B cell (primary cell): ENCODE measurements around the gene CDK8. TPM values are rescaled to one million over a fixed set of nuclear protein-coding genes. Genes with fewer than 3 reads are reported as not detected.

Experiments used
- ATAC-seq: fragments of 200-7000 bp; cut with Tn5 transposase; one replicate; pipeline ENCODE4 v1.10.0; 2021; ENCODE audit warnings: low read depth, mild to moderate bottlenecking, moderate number of reproducible peaks, moderate library complexity
- CTCF ChIA-PET: fragments of 350-600 bp; sonication (Branson Sonifier 250); formaldehyde crosslinking; loops from one replicate; lab custom pipeline; 2021; ENCODE audit warnings: antibody characterized with exemption, inconsistent platforms; lab: Charles Lee
- POLR2A ChIA-PET: fragments of 350-600 bp; sonication (Branson Sonifier 250); formaldehyde crosslinking; loops from one replicate; lab custom pipeline; 2021; ENCODE audit warnings: antibody characterized with exemption; lab: Charles Lee
- DNase-seq: peaks from one replicate; pipeline ENCODE4 v3.0.0; 2013
- H2AFZ ChIP-seq: 2 replicates; pipeline ENCODE4 v1.6.1; 2012; ENCODE audit warnings: mild to moderate bottlenecking, low read depth, low read length; ENCODE audit not compliant: insufficient read depth, poor library complexity, severe bottlenecking
- H3K27ac ChIP-seq, 2 donors: 1 replicate in 1 of 2; 2 replicates in 1 of 2; pipeline ENCODE4 v1.5.1; 2012 to 2013; ENCODE audit warnings: low read length in 2 of 2, mild to moderate bottlenecking in 2 of 2, moderate library complexity in 1 of 2
- H3K27me3 ChIP-seq, 4 experiments: fragments of 200-600 bp in 1 of 4; sonication (generic) in 1 of 4; replicated peaks in 1 of 4; 1 replicate in 2 of 4; 2 replicates in 2 of 4; pipeline versions ENCODE4 v1.6.1 to v1.7.0; 2013 to 2016; ENCODE audit warnings: low read length in 3 of 4, mild to moderate bottlenecking in 2 of 4, mixed read lengths in 1 of 4, moderate library complexity in 1 of 4; ENCODE audit not compliant: insufficient read depth in 4 of 4, control insufficient read depth in 3 of 4; ENCODE audit errors: control extremely low read depth in 1 of 4
- H3K36me3 ChIP-seq, 2 experiments: replicated peaks in 1 of 2; 1 replicate in 1 of 2; 2 replicates in 1 of 2; pipeline versions ENCODE4 v1.6.1 to v1.7.1; 2013; ENCODE audit warnings: low read length in 1 of 2; ENCODE audit not compliant: insufficient read depth in 2 of 2, control insufficient read depth in 1 of 2; ENCODE audit errors: control extremely low read depth in 1 of 2, extremely low read depth in 1 of 2
- H3K4me1 ChIP-seq, 2 donors: fragments of 200-600 bp in 1 of 2; sonication (generic) in 1 of 2; 1 replicate in 1 of 2; 2 replicates in 1 of 2; pipeline versions ENCODE4 v1.5.1 to v1.6.1; 2013 to 2017; ENCODE audit warnings: low read length in 2 of 2; ENCODE audit not compliant: control insufficient read depth in 2 of 2, insufficient read depth in 2 of 2
- H3K4me2 ChIP-seq: replicated peaks from 2 replicates; pipeline ENCODE3; 2012; ENCODE audit warnings: mild to moderate bottlenecking, low read depth, low read length; ENCODE audit not compliant: poor library complexity, severe bottlenecking
- H3K4me3 ChIP-seq, 5 experiments: fragments of 200-600 bp in 1 of 5; sonication (generic) in 1 of 5; 1 replicate in 3 of 5; 2 replicates in 2 of 5; pipeline versions ENCODE4 v1.5.1 to v1.7.0; 2011 to 2016; ENCODE audit warnings: low read length in 4 of 5, mild to moderate bottlenecking in 4 of 5, low read depth in 2 of 5, control low read depth in 1 of 5, moderate library complexity in 1 of 5; ENCODE audit not compliant: insufficient read depth in 1 of 5; ENCODE audit errors: control extremely low read depth in 1 of 5, extremely low read depth in 1 of 5
- H3K79me2 ChIP-seq: fragments of 200-600 bp; sonication (generic); one replicate; pipeline ENCODE4 v1.6.0; 2016; ENCODE audit warnings: low read length; ENCODE audit not compliant: control insufficient read depth, insufficient read depth
- H3K9ac ChIP-seq: fragments of 200-600 bp; sonication (generic); 2 replicates; pipeline ENCODE4 v1.6.1; 2017; ENCODE audit warnings: mild to moderate bottlenecking, low read length, moderate library complexity
- H3K9me3 ChIP-seq, 3 donors: one replicate each; pipeline versions ENCODE4 v1.6.1 to v1.7.1; 2013; ENCODE audit warnings: low read length in 2 of 3; ENCODE audit not compliant: control insufficient read depth in 2 of 3, insufficient read depth in 1 of 3; ENCODE audit errors: control extremely low read depth in 1 of 3
- H4K20me1 ChIP-seq: 2 replicates; pipeline ENCODE4 v1.6.0; 2012; ENCODE audit warnings: mild to moderate bottlenecking, low read length; ENCODE audit not compliant: insufficient read depth, control insufficient read depth, poor library complexity, severe bottlenecking
- H3K27ac Mint-ChIP-seq: one replicate; pipeline ENCODE4 v1.8.0; 2021; ENCODE audit warnings: mixed read lengths
- H3K27me3 Mint-ChIP-seq: one replicate; pipeline ENCODE4 v1.8.0; 2021; ENCODE audit warnings: mixed read lengths
- H3K4me1 Mint-ChIP-seq: one replicate; pipeline ENCODE4 v1.8.0; 2021; ENCODE audit warnings: mixed read lengths
- H3K4me3 Mint-ChIP-seq: one replicate; pipeline ENCODE4 v1.8.0; 2021; ENCODE audit warnings: mixed read lengths
- H3K9me3 Mint-ChIP-seq: one replicate; pipeline ENCODE4 v1.8.0; 2022; ENCODE audit warnings: mixed read lengths; ENCODE audit not compliant: insufficient read depth
- CTCF ChIP-seq: fragments of 200-600 bp; IDR thresholded peaks from one replicate; pipeline ENCODE4 v1.8.0; 2022; ENCODE audit warnings: antibody characterized with exemption, mild to moderate bottlenecking
- EZH2 ChIP-seq: IDR thresholded peaks from 2 replicates; pipeline ENCODE4 v1.6.1; 2012; ENCODE audit warnings: borderline replicate concordance, low read depth, mild to moderate bottlenecking, moderate library complexity, low read length; ENCODE audit not compliant: insufficient read depth, poor library complexity, severe bottlenecking
- whole genome bisulfite sequencing: methylation state at CpG from one replicate; pipeline ENCODE4 v1.1.5; 2013; ENCODE audit warnings: missing lambda C conversion rate; ENCODE audit not compliant: insufficient coverage; 5-methylcytosine and 5-hydroxymethylcytosine counted together
- intact Hi-C: fragments of 100-400 bp; cut with micrococcal nuclease; formaldehyde crosslinking; loops from one replicate; pipeline ENCODE4 v1.10.0; 2022
- polyA plus RNA-seq: library from polyadenylated mRNA; depleted of rRNA; stranded (reverse); fragments of >200 nt; gene quantifications from 2 replicates; pipeline ENCODE4 v1.2.3, GENCODE V29; 2012
- total RNA-seq, 2 donors: library from RNA; stranded (reverse); fragments of 120-200 nt in 1 of 2; gene quantifications; 1 replicate in 1 of 2; 2 replicates in 1 of 2; pipeline versions ENCODE4 v1.2.3 to v1.2.4, GENCODE V29; 2013 to 2022

The CDK8 gene
- total and polyA plus RNA-seq, 2 donors (not counting 1 experiment from before 2014, with no cell fraction given), result 10.8 to 13.5 TPM

GRCh38 chr13:26448032-26448431, 194.1 kb downstream of the CDK8 start:
- Histone ChIP-seq H3K27me3 (peaks cover 0 to 5% (median 1%) of the 10 kb centered on the region in 4 experiments), H3K36me3 (no peaks in the 10 kb centered on the region), H3K27ac (no peak overlapping the region), H3K4me1 (no peaks in the 10 kb centered on the region), H3K4me2 (no peak overlapping the region), H2AFZ (no peak overlapping the region), H3K79me2 (no peaks in the 10 kb centered on the region), H3K9me3 (peaks cover 0 to 4% (median 0%) of the 10 kb centered on the region in 3 donors), H3K9ac (no peak overlapping the region), H4K20me1 (no peaks in the 10 kb centered on the region), H3K4me3 (no peak overlapping the region)
- Mint-ChIP-seq H3K4me3 (no peak overlapping the region), H3K27ac (no peak overlapping the region), H3K27me3 (peaks cover 38% of the 10 kb centered on the region), H3K9me3 (peaks cover 2% of the 10 kb centered on the region), H3K4me1 (no peaks in the 10 kb centered on the region)
- TF ChIP-seq CTCF (no peak), EZH2 (no peak)
- intact Hi-C loops, result no loop called here
- WGBS, result no CpG with 5 or more reads among the region's 2 CpGs
- ChIA-PET CTCF (no interaction called here), POLR2A (no interaction called here)
- DNase-seq (no peak), ATAC-seq (no peak)

GRCh38 chr13:26449063-26449848, 195.3 kb downstream of the CDK8 start:
- H3K4me1 ChIP-seq, result no peaks in the 10 kb centered on the region
- Mint-ChIP-seq H3K4me1 (no peaks in the 10 kb centered on the region), H3K27ac (no peak overlapping the region), H3K4me3 (no peak overlapping the region), H3K27me3 (peaks cover 38% of the 10 kb centered on the region), H3K9me3 (peaks cover 2% of the 10 kb centered on the region)
- 86% methylated on average over 2 of the region's 2 CpGs for WGBS
- ChIA-PET CTCF (no interaction called here), POLR2A (no interaction called here)
- TF ChIP-seq CTCF (no peak), EZH2 (no peak)
- H3K9ac ChIP-seq, result no peak overlapping the region
- H3K9me3 ChIP-seq, result peaks cover 0 to 4% (median 0%) of the 10 kb centered on the region in 3 donors
- DNase-seq (no peak), ATAC-seq (no peak)
- peaks cover 0 to 5% (median 1%) of the 10 kb centered on the region in 4 experiments for H3K27me3 ChIP-seq
- no peaks in the 10 kb centered on the region for H4K20me1 ChIP-seq
- no peaks in the 10 kb centered on the region for H3K79me2 ChIP-seq
- H2AFZ ChIP-seq, result no peak overlapping the region
- H3K27ac ChIP-seq, result no peak overlapping the region
- H3K4me2 ChIP-seq, result no peak overlapping the region
- intact Hi-C loops, result no loop called here
- no peaks in the 10 kb centered on the region for H3K36me3 ChIP-seq
- H3K4me3 ChIP-seq, result no peak overlapping the region
